GM20000 (cell line): ENCODE results near the gene CEP112.
"Not testable (repeated sequence)": the region's sequence is repeated elsewhere in the genome, so short reads cannot be mapped to it uniquely, and the experiment has no call there.

ENCODE experiments used
- DNase-seq: peaks from one replicate; pipeline ENCODE4 v3.0.0; 2012; ENCODE audit warnings: low spot score
- CTCF ChIP-seq: IDR thresholded peaks from 2 replicates; pipeline ENCODE4 v1.5.1; 2012; ENCODE audit warnings: mild to moderate bottlenecking, control low read depth; ENCODE audit errors: extremely low read depth, missing control alignments

Gene CEP112

GRCh38 chr17:65683428-65683827 is 508.5 kb downstream of the CEP112 start:
- no peak for TF ChIP-seq CTCF
- no peak for DNase-seq

DNA sequence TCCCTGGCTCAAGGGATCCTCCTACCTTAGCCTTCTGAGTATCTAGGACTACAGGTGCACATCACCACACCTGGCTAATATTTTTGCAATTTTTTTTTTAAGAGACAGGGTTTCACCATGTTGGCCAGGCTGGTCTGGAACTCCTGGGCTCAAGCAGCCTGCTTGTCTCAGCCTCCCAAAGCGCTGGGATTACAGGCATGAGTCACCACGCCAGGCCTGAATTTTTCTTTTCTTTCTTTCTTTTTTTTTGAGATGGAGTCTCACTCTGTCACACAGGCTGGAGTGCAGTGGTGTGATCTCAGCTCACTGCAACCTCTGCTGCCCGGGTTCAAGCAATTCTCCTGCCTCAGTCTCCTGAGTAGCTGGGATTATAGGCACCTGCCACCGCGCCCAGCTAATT is 510.2 kb downstream of the CEP112 start:
- DNase-seq: not testable (repeated sequence)

- no peak for TF ChIP-seq CTCF
- no peak for DNase-seq
Measured at GRCh38 chr17:65679165-65679845, 512.6 kb downstream of the CEP112 start.

- no peak for TF ChIP-seq CTCF
- no peak for DNase-seq
Measured at GRCh38 chr17:65678546-65678945, 513.4 kb downstream of the CEP112 start.

DNA sequence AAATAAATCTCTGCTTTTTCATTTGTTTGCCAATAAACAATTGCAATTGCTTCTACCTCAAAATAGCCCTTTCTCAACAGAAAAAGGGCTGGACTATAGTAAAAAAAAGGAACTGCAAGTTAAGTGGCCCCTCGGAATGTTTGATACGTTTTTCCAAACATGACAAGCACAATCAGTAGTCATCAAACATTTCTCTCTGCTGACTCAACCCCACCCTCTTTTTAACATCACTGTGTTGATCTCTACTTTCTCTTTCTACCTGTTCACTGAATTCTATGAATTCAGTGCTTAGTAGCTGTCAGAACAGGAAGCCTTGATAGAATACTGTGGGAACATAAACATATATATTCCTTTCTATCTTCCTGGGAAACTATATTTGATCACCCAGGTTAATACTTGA is 514.0 kb downstream of the CEP112 start:
- no peak for DNase-seq
- no peak for TF ChIP-seq CTCF

- DNase-seq: no peak
- no peak for TF ChIP-seq CTCF
Measured at GRCh38 chr17:65674246-65675045, 517.5 kb downstream of the CEP112 start.

- no peak for TF ChIP-seq CTCF
- DNase-seq: no peak
Measured at GRCh38 chr17:65670667-65671371, 521.1 kb downstream of the CEP112 start.
